COLO668 (cell line): ENCODE measurements around the gene COL5A1.
"Not testable (repeated sequence)": the region's sequence is repeated elsewhere in the genome, so short reads cannot be mapped to it uniquely, and the experiment has no call there.

Source experiments
- DNase-seq: peaks from one replicate; lab custom pipeline; 2025; ENCODE audit not compliant: unreplicated experiment; lab: John Stamatoyannopoulos, UW

Gene COL5A1

DNA sequence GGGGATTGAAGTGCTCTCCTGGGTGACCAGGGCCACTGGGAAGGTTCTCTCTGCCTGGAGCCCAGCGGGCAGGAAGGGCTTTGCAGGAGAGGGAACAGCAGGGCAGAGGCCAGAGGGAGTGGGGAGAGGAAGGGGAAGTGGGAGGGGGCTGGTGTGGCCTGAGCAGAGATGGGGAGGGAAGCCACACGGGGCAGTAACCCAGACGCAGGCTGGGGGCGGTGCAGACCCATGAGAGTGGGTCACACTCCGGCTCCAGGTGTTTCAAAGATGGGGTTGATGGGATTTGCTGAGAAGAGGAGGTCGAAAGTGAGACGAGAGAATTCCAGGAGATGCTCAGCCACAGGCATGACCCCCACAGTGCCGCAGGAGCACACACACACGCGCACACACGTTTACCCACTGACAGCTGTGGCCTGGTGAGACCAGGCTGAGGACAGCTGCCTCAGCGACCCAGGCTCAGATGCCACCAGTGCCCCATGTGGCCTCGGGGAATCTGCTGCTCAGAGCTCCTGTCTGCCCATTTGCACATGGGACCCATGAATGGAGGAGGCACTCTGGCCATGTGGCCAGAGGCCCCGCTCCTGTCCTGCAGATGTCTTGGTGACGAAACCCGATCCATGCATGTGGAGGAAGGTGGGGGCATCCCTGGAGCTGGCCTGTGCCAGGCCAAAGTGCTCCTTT lies 206.3 kb downstream of the COL5A1 start:
- no peak for DNase-seq

DNA sequence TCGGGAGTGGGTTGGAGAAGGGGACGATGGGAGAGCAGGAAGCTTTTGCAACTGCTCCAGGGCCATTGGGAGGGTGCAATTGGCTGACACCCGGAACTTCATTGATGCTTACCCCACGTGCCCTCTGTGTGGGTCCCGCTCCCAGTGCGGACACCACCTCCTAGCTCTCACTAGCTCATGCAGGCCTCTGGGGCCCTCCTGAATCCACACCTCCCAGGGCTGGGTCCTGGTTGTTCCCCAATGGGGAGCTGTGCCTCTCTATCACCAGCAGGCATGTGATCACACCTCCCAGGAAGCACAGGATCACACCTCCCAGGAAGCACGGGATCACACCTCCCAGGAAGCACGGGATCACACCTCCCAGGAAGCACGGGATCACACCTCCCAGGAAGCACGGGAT lies 206.9 kb downstream of the COL5A1 start:
- no peak for DNase-seq

DNA sequence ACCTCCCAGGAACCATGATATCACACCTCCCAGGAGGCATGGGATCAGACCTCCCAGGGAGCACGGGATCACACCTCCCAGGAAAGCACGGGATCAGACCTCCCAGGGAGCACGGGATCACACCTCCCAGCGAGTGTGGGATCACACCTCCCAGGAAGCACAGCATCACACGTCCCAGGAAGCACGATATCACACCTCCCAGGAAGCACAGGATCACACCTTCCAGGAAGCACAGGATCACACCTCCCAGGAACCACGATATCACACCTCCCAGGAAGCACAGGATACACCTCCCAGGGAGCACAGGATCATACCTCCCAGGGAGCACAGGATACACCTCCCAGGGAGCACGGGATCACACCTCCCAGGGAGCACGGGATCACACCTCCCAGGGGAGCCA lies 209.0 kb downstream of the COL5A1 start:
- no peak for DNase-seq

DNA sequence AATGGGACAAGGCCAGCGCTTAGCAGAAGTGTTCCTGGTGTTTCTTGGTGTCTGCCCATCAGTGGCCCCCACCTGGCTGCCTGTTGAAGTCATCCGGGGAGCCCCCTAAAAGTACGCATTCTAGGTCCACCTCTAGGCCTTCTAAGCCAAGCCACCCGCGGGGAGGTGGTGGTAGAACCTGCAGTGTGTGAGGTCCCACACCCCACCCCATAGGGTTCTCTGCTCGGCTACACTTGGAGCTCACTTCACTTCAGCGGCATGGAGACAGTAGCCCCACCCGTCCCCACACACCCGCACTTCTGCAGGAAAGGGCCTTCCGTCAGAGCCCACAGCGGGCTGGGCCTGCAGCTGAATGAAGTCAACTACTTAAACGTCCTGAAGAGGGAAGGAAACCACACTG lies 209.4 kb downstream of the COL5A1 start:
- DNase-seq: no peak

- DNase-seq: no peak
Observed at GRCh38 chr9:134852906-134853654, 211.5 kb downstream of the COL5A1 start.

GRCh38 chr9:134853893-134854292 lies 212.3 kb downstream of the COL5A1 start:
- no peak for DNase-seq

- DNase-seq: no peak
Observed at GRCh38 chr9:134854541-134854981, 213.0 kb downstream of the COL5A1 start.

DNA sequence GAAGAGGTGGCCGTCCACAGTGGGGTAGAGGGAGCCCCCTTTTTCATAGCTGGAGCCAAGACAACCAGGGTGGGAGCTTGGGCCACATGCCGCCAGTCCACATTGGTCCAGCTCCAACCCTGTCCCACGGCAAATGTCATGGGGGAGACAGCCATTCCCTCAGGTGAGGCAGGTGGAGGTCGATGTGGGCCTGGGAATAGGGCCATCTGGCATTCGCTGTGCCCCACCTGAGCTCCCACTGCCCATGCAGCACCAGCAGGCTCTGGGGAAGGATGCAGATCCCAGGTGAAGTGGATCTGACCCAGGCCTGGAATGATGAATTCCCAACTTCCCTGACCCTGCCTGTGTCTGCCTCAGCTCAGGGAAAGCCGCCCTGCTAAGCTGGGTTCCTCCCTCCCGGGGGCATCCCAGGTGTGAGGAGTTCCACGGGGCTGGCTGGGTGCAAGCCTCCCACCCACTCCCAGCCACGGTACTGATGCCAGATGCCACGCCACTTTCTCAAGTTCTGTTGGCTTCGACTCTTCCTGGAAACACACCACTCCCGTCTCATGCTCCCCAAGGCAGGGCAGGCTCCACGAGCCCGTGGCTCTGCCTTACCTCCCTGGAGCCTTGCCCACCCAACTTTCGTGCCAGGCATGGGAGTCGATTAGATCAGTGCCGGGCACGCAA lies 213.8 kb downstream of the COL5A1 start:
- no peak for DNase-seq

DNA sequence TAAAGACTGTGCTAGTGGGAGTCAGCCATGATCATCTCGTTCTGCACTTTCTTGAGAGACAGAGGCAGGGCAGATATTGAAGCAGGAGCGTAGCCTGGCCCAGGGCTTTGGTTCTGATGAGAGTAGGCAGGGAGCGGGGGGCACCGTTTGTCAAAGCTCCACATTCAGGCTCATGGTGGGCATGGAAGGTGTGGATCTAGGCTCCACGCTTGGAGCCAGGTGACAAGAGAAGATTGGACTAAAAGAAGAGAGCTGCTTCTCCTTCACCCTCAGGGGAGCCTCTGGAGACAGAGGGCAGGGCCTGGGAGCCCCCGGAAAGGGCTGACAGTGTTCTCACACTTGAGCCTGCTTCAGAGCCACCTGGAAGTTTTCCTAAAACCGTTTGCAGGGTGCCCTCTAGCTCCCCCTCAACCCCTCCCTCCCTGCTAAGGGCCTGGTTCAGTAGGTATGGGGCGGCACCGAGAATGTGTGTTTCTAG lies 214.3 kb downstream of the COL5A1 start:
- DNase-seq: no peak

GRCh38 chr9:134857451-134857850 lies 215.8 kb downstream of the COL5A1 start:
- not testable (repeated sequence) for DNase-seq

DNA sequence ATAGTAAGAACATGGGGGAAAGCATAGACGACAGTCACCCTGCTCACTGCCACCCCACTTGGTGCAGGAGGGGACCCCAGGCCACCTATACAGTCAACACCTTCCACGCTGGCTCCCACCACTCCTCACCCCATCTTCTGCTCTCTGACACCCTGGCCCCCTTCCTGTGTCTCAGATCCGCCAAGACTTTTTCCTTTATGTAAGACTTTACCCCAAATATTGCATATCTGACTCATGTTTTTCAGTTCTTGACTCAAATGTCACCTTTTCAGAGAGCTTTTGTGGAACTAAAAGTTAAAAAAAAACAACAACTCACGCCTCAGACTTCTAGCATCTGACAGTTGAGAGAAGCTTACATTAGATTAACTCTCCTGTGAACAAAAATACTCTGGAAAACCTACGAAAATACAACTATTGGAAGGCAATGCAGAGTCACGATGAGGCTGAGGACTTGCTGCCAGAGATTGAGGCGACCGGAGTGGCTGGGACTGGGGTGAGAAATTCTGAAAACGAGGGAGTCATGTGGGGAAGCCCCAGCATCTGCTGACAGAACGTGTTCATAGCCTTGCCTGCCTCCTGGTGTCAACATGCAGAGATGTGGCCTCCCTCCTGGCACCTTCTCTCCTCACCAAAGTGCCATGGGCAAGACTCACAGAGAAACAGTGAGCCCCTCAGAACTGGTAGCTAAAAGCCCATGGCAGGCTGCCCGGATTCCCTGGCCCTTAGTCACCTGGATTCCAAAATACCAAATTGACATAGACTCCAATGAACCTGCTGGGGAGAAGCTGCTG lies 216.6 kb downstream of the COL5A1 start:
- DNase-seq: no peak

DNA sequence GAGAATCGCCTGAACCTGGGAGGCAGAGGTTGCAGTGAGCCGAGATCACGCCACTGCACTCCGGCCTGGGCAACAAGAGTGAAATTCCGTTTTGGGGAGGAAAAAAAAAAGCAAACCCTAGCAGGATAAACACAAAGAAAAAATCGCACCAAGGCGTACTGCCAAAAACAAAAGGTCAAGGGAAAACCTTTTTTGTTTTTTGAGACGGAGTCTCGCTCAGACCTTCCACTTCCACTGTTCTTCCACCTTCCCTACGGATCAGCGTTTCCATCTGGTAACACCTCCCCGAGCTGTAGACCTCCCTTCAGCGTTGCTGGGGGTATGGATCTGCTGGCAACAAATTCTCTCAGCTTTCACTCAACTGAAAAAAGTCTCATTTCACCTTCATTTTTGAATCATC lies 218.9 kb downstream of the COL5A1 start:
- no peak for DNase-seq

GRCh38 chr9:134861595-134862334 lies 220.2 kb downstream of the COL5A1 start:
- no peak for DNase-seq

- no peak for DNase-seq
Observed at GRCh38 chr9:134863306-134863902, 221.8 kb downstream of the COL5A1 start.

DNA sequence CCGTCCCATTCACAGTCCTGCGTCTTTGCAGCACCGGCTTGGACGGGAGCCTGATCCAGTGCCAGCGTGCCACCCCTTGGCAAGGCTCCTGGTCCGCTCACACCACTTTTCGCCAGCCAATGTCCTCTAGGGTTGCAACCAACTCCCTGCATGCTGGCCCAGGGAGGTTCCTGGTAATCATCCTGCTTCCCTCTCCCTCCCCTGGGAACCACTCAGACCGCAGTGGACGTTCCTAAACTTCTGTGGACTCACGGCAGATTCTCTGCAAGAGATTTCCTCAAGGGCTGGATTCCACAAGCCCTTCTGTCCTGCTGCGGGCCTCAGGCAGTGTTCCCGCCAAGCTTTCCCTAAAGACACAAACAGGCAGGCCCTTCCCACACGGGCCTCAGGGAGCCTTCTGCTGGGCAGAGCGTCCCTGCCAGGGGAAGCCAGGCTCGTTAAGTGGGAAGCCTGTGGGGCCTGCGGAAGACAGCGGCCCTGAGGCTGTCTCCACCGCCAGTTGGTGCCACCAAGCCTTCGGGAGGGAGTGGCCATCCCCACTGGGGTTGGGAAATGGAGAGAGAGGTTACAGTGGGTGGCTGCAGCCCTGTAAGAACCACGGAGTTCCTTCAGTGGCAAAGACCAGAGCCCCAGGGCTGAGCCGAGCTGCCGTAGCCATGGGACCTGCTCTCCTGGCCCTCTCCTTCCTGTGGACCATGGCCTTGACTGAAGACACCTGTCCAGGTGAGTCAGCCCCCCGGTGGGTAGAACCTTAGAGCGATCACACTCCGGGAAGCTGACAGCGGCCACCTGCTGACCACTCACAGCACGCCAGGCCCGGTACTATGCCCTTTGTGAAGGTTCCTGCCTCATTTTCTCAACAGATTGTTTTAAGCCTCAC lies 222.6 kb downstream of the COL5A1 start:
- no peak for DNase-seq

- DNase-seq: no peak
Observed at GRCh38 chr9:134864821-134865190, 223.2 kb downstream of the COL5A1 start.

DNA sequence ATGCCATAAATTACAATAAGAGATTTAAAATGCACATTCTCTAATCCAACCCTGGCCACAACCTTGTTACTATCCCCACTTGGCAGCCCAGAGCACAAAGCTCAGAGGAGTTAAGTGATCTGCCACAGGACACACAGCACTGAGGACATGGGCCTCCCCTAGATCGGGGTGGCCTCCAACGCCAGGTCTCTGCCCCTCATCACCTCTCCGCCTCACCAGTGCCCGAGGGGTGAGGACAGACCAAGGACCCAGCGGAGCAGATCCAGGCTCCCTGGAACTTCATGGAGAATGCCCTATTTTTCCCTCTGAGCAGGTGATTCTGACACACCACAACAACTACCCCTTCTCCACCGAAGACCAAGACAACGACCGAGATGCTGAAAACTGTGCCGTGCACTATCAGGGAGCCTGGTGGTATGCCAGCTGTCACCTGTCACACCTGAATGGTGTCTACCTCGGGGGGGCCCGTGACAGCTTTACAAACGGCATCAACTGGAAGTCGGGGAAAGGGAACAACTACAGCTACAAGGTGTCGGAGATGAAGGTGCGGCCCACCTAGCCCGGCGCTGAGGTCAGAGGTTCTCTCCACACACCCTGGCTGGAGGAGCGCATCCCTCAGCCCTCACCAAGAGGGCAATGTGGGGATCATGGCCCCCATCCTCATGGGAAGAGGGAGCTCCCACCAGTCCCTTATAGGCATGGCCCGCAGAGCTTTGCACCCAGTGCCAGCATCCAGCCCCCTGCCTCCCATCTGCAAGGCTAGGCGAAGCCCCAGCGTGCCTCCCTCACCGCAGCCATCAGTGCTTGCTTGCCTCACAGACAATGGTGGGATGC lies 226.5 kb downstream of the COL5A1 start:
- no peak for DNase-seq
